Measurements from ENCODE around the gene DDC.

DDC gene, protein sequence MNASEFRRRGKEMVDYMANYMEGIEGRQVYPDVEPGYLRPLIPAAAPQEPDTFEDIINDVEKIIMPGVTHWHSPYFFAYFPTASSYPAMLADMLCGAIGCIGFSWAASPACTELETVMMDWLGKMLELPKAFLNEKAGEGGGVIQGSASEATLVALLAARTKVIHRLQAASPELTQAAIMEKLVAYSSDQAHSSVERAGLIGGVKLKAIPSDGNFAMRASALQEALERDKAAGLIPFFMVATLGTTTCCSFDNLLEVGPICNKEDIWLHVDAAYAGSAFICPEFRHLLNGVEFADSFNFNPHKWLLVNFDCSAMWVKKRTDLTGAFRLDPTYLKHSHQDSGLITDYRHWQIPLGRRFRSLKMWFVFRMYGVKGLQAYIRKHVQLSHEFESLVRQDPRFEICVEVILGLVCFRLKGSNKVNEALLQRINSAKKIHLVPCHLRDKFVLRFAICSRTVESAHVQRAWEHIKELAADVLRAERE

DNA sequence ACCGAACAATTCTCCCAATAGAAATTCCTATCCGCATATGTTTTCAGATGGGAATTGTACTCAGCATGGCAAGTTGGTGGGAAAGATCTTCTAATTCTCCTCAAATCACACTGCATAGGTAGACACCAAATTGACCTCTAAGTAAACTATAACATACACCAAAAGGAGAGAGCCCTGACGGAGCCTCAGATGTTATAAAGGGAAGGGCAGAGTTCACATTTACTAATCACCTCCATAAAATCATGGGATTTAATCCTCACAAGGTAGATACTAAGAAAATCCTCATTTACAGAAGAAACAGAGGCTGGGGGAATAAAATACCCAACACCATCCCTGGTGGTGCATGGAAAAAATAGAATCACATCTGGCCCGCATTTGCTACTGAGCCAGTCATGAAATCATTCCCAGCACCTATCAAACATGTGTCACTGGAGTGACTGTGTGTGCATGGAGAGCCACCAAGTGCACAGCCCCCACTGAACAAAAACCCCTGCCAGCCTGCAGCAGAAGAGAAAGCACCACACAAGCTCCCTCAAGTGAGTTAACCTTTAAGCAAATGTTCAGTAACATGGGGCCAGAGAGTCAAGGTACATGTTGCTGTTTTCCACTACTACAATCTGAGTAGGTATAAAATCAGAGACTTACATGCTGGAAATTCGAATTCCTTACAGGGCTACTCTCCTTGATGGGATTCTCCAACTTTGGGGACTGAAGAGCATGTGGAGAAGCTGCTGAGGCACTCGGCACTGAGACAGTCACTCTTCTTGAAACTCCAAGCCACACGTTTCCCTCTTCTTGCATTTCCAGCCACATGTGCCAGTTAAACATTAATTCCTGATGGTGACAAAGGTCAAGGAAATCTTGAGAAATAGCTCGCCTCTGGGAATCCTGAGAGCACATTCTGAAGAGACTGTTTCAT lies at the start of gene DDC:
Gene DDC (minus strand): TSS at position 766 of the 919 bp plus-strand sequence. CDS start 21,320 bp downstream, outside the sequence.
- DNase-seq = no peak

DNA sequence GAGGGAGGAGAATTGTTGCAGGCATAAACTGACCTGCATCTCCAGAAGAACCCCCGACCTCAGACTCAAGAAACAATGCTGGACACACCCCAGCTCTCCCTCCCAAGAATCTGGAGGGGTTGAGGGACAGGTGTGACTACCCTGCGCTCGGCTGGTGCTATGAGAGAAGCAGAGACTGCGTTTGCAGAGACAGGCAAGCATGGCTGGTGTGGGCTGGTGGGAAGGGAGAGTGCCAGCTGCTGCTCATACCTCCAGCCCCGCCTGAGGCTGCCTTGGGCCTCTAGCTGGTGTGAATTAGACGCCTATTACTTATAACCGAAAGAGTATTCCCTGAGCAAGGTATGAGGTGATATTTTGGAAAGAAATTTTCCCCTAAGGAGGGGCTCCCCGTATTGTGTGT lies 48.3 kb upstream of the DDC start:
- DNase-seq = no peak

DNA sequence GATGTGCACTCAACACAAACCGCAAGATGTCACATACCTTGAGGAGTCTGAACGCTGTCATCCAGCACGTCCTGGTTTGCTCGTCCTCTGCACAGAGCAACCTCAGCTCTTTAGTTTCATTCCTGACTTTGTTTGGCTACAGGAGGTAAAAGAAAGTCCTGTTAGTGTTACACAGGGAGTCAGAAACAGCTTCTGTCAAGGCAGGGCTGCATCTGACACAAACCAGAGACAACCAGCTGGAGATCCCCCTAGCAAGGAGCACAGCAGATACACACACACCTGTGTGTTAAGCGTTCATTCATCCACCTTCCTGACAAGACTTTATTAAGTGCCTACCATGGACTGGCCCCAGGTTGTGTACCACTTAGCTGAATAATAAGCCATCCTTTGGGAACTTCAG lies 47.5 kb upstream of the DDC start:
- DNase-seq = no peak

DNA sequence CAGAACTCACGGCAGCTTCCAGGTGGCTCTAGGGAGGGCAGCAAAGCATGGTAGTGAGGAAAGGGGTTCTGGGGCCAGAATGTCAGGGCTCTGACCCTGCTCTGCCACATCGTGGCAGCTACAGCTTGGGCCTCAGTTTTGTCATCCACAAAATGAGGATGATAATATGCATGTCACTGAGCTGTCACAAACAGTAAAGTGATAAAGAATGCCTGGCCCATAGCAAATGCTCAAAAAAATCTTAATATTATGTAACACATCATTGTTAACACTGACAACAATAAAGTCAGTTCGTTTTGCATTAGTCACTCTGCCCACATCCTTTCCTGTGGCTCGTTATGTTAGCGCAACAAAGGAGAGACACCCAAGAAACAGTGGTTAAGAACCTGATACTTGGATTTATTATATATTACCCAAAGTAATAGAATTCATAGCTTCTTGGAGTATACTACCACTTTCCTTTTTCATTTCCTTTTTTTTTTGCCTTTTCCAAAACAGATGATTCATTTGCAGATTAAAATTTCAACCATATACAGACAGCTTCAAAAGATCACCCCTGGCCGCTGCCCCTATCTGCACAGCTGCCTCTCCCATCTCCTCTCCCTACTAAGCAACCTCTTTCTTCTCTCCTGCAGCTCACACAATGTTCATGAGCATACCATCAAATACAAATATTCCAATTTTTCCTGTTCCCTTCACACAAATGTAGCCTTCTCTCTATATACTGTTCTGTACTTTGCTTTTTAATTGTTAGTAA lies 45.5 kb upstream of the DDC start:
- no peak for DNase-seq

DNA sequence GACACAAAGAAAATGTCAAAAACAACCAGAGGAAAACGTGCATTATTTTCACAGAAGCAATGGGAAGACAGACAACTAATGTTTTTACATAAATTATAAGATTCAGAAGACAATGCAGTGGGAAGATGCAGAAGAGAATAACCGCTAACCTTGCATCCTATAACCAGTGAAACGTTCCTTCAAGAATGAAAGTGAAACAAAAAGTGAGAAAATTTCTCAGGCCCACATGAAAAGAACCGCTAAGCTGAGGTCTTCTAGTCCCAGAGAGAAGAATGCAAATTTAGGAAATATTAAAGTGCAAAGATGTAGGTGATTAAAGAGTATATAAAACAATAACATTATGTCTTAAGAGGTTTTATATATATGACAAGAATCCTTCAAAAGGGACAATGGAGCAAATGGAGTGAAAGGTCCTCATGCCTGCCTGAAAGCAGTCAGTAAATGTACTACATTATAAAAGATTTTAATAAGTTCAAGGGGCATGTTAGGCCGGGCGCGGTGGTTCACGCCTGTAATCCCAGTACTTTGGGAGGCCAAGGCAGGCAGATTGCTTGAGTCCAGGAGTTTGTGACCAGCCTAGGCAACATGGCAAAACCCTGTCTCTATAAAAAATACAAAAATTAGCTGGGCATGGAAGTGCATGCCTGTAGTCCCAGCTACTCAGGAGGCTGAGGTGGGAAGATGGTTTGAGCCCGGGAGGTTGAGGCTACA lies 43.1 kb upstream of the DDC start:
- DNase-seq = no peak

DNA sequence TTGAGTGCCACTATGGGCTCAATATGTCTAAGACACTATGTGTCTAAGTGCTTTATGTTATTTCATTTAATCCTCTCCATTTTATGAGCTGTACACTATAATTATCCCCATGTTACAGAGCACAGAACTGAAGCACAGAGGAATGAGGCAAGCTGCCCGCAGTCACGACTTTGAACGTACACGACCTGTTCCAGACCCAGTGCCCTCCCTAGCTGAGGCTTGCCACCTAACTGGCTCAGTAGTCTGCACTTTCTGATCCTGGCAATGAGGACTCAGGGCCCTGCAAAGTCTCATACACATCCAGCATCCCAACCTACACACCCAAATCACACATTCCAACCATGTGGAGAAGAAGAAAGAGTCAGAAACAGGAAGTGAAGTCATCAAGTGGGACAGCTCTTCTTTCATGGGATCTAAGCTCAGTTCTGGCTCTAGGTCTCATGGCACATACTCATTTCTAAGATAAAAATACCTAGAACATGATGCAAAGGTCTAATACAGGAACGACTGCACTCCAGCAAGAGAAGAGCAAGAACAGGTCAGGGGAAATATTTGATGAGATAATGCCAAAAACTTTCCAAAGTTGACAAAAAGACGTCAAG lies 42.4 kb upstream of the DDC start:
- DNase-seq = no peak

DNA sequence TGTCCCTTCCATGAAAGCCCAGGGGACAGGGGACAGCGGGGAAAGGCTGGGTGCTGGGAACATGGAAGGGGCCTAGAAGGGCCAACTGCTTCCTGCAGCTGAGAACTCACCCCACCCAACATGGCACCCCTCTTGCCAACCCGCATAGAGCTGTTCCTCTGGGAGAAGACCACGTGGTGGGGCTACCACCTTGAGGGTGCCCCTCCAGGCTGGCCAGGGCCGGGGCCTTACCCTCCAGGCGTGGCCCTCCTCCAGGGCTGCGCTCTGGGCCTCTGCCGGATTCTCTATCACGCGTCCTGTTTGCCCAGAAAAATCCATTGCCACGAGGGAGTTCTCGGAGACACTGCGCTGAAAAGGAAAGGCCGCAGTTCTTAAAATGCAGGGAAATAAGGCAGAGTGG lies 39.9 kb upstream of the DDC start:
- DNase-seq = no peak

DNA sequence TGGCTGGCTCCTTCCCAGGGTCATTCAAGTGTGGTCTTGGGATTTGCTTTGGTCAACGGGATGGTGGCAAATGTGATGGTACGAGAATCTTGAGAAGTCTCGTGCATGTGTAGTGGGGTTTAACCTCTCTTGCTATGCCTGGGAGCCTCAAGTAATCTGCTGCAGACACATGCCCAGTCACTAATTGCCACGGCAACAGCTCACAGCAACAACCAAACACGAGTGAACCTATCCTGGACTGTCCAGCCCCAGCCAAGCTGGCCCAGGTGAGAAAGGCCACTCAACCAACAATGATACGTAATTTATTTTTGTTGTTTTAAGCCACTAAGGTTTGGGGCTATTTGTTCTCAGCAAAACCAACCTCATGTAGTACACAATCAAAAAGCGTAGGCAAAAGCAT lies 38.1 kb upstream of the DDC start:
- DNase-seq = no peak

DNA sequence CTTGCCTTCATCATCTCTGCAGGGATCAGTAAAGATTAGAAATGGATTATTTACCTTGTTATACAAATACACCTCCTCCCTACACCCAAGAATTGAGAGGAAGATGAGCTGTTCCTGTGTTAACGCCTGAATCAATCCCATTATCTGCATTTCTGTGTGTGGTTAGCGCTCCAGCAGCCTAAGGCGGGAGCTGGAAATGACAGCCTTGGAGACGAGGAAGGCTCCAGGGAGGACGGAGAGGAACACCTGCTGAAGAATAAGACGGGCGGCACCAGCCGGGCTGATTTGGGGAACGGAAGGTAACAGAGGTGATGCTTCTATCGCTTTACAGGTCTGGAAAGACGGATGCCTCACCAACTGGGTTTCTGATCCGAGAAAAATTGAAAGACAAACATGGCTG lies 34.2 kb upstream of the DDC start:
- DNase-seq = no peak

DNA sequence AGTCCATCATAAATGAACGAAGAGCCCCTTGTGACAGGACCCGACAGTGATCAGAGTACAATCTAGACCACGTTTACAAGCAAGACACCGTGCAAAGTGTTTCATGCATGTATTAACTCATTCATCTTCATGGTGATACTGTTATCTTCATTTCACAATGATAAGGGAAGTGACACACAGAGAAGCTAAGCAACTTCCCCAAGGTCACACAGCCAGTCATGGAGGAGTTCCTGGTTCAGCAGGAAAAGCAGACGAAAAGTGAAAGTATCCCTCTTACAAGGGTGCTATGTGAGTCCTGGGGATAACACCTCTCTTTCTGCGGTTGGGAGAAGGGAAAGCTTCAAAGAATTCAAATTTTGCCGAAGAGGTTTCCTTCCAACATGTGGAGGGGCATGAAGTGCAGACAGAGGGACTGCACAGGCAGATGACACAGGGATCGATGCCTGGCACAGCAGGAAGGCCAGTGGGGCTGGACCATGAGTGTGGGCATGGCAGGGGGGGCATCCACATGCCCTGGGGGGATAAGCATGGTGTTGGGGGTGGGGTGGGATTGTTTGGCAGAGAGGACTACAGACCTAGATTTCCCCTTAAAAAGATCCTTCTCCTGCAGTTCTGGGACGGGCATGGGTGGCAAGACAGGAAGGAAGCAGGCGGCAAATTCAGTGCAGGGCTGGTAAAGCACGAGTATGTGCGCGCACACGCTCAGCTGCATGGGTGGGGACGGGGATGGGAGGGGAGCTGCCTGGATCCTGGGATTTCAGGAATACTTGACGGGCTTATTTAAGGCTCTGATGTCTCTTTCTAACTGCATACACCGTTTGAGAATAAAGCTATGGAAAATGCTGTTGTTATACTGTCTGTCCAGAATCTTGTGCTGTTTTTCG lies 33.5 kb upstream of the DDC start:
- DNase-seq = no peak

DNA sequence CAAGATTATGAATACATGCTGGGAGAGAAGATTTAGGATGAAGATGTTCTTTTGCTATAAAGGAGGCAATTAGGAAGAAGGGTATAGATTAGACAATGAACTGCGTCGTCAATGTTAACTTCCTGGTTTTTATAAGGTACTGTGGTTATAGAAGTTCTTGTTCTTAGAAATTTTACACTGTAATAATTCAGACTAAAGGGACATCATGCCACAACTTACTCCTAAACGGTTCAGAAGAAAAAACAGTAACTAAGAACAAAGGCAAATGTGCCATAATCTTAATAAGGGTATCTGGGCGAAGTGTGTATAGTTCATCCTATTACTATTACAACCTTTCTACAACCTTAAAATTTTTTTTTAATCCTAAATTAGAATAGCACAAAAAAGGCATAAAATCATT lies 31.3 kb upstream of the DDC start:
- no peak for DNase-seq

DNA sequence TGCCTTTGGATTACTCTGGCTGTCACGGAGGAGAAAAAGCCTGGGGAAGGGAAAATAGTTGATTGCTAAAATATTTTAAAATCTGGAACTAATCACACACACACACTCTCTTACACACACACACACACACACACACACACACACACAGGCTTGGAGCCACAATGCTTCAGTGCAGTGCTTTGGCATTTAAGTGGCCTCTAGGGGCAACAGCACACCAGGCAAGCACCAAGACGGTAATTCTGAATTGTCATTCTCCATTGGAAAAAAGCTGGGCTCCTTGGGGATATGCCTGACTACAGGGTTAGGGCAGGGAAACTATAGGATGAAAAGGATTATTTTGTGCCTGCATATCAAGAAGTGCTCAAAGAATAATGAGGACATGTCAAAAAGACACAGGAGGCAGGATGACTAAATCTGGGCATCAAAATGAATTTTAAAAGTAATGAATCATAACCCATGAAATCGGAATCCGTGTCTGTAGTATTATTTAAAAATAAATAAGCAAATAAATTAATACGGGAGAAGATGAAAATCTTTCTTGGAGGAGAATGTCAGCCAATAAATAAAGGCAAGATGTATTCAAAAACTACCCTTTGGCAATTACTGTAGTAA lies 30.4 kb upstream of the DDC start:
- DNase-seq = no peak

DNA sequence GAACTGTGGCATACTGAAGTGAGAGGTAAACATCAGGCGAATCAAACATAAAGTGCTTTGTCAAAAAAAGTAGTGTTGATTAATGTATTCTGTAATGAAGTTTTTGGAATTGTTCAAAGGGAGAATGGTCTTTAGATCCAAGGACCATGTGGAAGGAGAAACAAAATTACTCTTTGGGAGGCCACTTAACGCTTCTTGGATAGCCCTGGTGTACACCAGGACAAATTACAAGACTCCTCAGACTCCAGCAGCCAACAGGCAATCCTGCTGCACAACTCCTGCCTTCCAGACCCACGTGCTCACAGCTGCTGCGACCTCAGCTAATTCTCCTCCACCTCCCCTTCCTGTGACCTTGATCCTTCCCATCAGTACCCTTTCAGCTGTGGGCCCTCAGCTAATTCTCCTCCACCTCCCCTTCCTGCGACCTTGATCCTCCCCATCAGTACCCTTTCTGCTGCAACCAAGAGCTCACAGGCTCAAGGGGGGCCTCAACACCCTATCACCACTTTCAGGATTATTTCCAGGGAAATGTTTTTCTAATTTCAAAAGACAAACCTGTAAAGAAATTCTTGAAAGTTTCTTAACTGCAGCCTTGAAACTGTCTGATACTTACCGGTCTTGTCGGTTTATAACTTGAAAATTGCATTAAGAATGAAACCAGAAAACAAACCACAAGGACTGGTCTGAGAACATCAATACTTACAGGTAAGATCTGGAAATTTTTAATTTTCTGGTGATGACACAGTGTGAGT lies 29.7 kb upstream of the DDC start:
- DNase-seq = no peak

DNA sequence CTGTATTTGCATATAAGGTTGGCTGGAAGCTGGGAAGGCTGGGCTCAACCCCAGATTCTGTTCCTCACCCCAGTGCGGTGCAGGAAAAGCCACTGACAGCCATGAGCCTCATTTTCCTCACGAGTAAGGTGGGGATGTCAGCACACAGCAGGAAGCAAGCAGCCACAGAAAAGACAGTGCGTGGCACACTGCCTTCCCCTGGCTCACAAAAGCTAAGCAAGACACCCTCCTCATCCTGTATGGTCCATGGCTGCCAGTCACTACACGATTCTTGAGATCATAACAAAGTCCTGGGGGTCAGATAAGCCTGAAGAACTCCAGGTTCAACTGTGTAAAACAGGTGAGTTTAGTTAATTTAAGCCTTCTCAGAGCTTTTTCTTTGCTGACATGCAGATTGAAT lies 28.9 kb upstream of the DDC start:
- no peak for DNase-seq

DNA sequence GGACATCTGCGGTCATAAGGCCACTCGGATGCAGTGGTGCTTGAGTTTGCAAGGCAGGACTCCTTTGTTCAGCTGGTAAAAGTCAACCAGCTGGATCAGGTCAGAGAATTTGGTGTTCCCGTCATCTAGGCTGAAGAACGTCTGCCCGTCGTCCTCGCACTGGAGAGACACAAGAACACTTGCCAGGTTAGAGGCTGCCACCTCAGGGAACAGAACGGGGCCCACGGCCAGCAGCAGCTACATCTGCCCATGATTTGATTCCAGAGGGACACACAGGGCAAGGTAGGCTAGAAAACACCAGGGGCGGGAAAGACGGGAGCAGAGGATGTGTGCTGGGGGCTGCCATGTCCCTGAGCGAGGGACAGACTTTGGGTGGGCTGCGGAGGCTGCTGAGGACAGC lies 27.7 kb upstream of the DDC start:
- no peak for DNase-seq

DNA sequence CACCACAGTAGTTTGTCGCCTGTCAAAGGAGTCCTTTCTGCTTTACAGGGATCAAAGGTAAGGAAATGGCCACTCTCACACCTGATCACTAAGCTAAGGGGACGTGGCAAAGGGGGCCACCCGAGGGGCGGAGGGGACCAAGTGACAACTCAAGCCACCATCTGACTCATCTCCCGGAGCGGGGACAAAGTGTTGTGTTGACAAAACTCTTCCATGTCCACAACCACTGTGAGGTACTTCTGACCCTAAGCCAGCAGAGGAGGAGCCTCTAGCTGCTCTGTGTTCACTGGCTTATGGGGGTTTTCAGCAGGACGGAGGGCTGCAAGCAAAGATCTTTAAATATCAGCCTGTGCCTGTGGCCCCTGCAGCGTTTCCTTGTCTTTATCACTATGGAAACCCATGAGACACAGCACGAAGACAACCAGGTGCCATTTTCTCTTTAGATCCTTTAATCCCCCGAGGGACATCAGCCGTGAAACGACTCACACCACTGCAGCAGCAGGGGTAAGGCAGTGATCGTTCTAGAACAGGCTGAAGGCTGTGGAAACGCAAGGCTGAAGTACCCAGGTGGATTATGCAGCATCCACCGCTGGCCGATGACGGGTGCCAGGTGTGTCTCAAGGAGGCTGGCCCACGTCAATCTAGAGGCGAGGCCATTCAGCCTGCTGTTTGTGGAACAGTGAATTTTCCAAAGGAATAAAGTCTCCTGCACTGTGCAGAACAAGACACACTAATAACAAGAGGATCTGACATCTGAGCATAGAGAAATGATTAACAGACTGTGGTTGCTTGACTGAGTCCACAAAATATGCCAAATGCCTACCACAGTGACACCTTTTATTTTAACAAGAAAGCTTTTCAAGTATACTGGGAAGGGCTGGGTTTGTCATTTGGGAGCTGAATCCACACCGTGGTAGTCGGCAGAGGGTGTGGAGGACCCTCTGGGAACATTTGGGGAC lies 26.6 kb upstream of the DDC start:
- DNase-seq = no peak

DNA sequence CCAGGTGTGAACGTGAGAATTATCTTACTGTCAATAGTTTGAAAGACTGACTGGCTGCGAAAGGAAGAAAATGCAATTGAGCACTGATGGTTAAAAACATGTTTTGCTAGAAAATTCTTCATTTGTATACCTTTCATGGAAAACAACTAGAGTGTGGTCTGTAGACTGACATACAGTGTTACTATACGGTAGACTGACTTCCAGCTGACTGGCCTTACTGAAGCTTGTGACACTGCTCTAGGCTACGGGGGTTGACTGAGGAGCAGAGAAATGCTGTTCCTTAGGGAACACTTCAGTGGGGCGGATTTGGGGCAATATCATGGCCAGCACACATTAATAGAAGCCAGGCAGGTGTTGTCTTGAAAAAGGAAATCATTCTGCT lies 25.9 kb upstream of the DDC start:
- DNase-seq = no peak

DNA sequence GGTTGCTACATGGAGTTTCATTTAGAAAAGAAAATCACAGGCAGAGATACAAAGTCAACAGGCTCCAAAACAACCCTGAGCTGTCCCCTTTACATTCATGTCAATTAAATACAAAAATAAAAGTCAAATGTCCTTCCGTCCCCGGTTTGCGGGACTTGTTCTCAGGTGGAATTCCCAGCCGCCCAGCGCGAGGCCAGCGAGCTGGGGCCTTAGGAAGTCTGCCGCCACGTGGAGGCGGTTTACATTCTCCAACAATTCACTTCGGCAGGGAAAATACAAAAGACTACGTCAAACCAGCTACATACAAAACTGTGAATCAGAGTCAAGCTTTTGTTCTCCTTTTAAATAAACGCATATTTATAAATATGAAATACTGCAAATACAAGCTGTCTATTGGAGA lies 25.3 kb upstream of the DDC start:
- DNase-seq = no peak

DNA sequence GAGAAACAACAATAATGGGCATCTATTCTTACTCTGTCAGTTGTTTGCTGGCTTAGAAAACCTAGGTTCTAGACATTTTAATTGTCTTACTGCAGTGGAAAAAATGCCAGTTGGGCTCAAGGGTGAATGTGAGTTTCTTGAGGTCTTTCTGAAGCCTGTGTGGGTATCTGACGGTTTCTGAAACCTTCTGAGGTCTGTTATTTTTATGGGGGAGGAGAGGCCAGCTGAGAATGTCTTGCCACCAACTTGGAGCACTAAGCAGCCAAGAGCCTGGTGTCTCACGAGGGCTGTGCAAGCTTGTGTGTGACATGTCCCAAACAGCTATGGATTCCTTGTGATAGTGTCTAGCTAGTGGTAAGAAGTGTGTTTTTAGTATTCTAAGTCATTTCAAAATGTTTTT lies 24.2 kb upstream of the DDC start:
- DNase-seq = no peak

Measured in KG1 (cell line).